HAP-1 (cell line): ENCODE results near the gene FEV.
A peak's percentile ranks its signal among the peaks of the same experiment; 100 is the strongest.

Experiments
- DNase-seq, 2 experiments: peaks; one replicate each; pipeline ENCODE4 v3.0.0-alpha.2; 2016 to 2020; ENCODE audit warnings: low spot score in 2 of 2
- H3K27me3 ChIP-seq: fragments of 250-450 bp; sonication (Bioruptor Pico); 2 replicates; pipeline ENCODE4 v1.5.1; 2020; ENCODE audit warnings: low read depth, mild to moderate bottlenecking, moderate library complexity
- H3K36me3 ChIP-seq: fragments of 250-450 bp; sonication (Bioruptor Pico); replicated peaks from 2 replicates; pipeline ENCODE4 v1.5.1; 2020; ENCODE audit warnings: mild to moderate bottlenecking
- H3K4me1 ChIP-seq: fragments of 250-450 bp; sonication (Bioruptor Pico); 2 replicates; pipeline ENCODE4 v1.5.1; 2020; ENCODE audit warnings: mild to moderate bottlenecking
- H3K4me3 ChIP-seq: fragments of 250-450 bp; sonication (Bioruptor Pico); 2 replicates; pipeline ENCODE4 v1.5.1; 2020; ENCODE audit warnings: mild to moderate bottlenecking, moderate library complexity
- H3K9me3 ChIP-seq: fragments of 250-450 bp; sonication (Bioruptor Pico); 2 replicates; pipeline ENCODE4 v1.5.1; 2020; ENCODE audit warnings: mild to moderate bottlenecking, moderate library complexity
- in situ Hi-C: fragments of 300-500 bp; cut with MboI; formaldehyde crosslinking; loops from 3 replicates; pipeline ENCODE4 v1.14.3; 2020; ENCODE audit warnings: low sequenced_read_pairs, inconsistent platforms, mixed read lengths

The FEV gene

GRCh38 chr2:219023045-219023605, 38.1 kb upstream of the FEV start:
- Histone ChIP-seq H3K9me3 (no peaks in the 10 kb centered on the region), H3K4me1 (no peaks in the 10 kb centered on the region), H3K4me3 (no peak overlapping the region), H3K27me3 (peaks cover 3% of the 10 kb centered on the region; the same call in 1 of the 2 replicates), H3K36me3 (no peaks in the 10 kb centered on the region)
- in situ Hi-C loops: no loop called here
- DNase-seq: no peak

- no peaks in the 10 kb centered on the region for H3K4me1 ChIP-seq
- H3K36me3 ChIP-seq: no peaks in the 10 kb centered on the region
- H3K4me3 ChIP-seq: no peak overlapping the region
- in situ Hi-C loops: no loop called here
- no peak for DNase-seq
- H3K27me3 ChIP-seq: peaks cover 3% of the 10 kb centered on the region; the same call in 1 of the 2 replicates
- no peaks in the 10 kb centered on the region for H3K9me3 ChIP-seq
These were observed 37.6 kb upstream of the FEV start for GRCh38 chr2:219022616-219023015.

- Histone ChIP-seq H3K4me3 (no peak overlapping the region), H3K9me3 (no peaks in the 10 kb centered on the region), H3K36me3 (no peaks in the 10 kb centered on the region), H3K4me1 (no peaks in the 10 kb centered on the region), H3K27me3 (peaks cover 3% of the 10 kb centered on the region; the same call in 1 of the 2 replicates)
- in situ Hi-C loops: no loop called here
- DNase-seq: no peak
These were observed 37.1 kb upstream of the FEV start for GRCh38 chr2:219022041-219022440.

- H3K36me3 ChIP-seq: no peaks in the 10 kb centered on the region
- no peak overlapping the region for H3K4me3 ChIP-seq
- H3K27me3 ChIP-seq: peaks cover 3% of the 10 kb centered on the region; the same call in 1 of the 2 replicates
- H3K9me3 ChIP-seq: no peaks in the 10 kb centered on the region
- no peak for DNase-seq
- H3K4me1 ChIP-seq: no peaks in the 10 kb centered on the region
- in situ Hi-C loops: no loop called here
These were observed 36.6 kb upstream of the FEV start for GRCh38 chr2:219021591-219021990.

GRCh38 chr2:219020604-219021365, 35.8 kb upstream of the FEV start:
- in situ Hi-C loops: no loop called here
- DNase-seq: no peak

GRCh38 chr2:219019436-219019835, 34.5 kb upstream of the FEV start:
- Histone ChIP-seq H3K27me3 (peaks cover 3% of the 10 kb centered on the region; the same call in 1 of the 2 replicates), H3K4me1 (no peaks in the 10 kb centered on the region), H3K4me3 (no peak overlapping the region), H3K9me3 (no peaks in the 10 kb centered on the region), H3K36me3 (no peaks in the 10 kb centered on the region)
- no peak for DNase-seq
- in situ Hi-C loops: no loop called here

More at GRCh38 chr2:219020604-219021365, 35.8 kb upstream of the FEV start:
- H3K4me1 ChIP-seq: no peaks in the 10 kb centered on the region
- H3K27me3 ChIP-seq: peaks cover 3% of the 10 kb centered on the region; the same call in 1 of the 2 replicates
- H3K36me3 ChIP-seq: no peaks in the 10 kb centered on the region
- H3K4me3 ChIP-seq: no peak overlapping the region
- no peaks in the 10 kb centered on the region for H3K9me3 ChIP-seq

GRCh38 chr2:219018726-219019125, 33.7 kb upstream of the FEV start:
- H3K4me1 ChIP-seq: no peaks in the 10 kb centered on the region
- no peaks in the 10 kb centered on the region for H3K9me3 ChIP-seq
- H3K4me3 ChIP-seq: no peak overlapping the region
- peaks cover 3% of the 10 kb centered on the region; the same call in 1 of the 2 replicates for H3K27me3 ChIP-seq
- DNase-seq: no peak
- in situ Hi-C loops: no loop called here
- H3K36me3 ChIP-seq: no peaks in the 10 kb centered on the region

- in situ Hi-C loops: no loop called here
- H3K36me3 ChIP-seq: no peaks in the 10 kb centered on the region
- peaks cover 3% of the 10 kb centered on the region; the same call in 1 of the 2 replicates for H3K27me3 ChIP-seq
- no peaks in the 10 kb centered on the region for H3K9me3 ChIP-seq
- H3K4me1 ChIP-seq: no peaks in the 10 kb centered on the region
- no peak overlapping the region for H3K4me3 ChIP-seq
- no peak for DNase-seq
These were observed 33.3 kb upstream of the FEV start for GRCh38 chr2:219018286-219018685.

GRCh38 chr2:219017201-219017931, 32.4 kb upstream of the FEV start:
- peaks cover 3% of the 10 kb centered on the region; the same call in 1 of the 2 replicates for H3K27me3 ChIP-seq
- no peaks in the 10 kb centered on the region for H3K36me3 ChIP-seq
- H3K4me3 ChIP-seq: no peak overlapping the region
- no peaks in the 10 kb centered on the region for H3K9me3 ChIP-seq
- no peak for DNase-seq
- H3K4me1 ChIP-seq: no peaks in the 10 kb centered on the region
- in situ Hi-C loops: no loop called here

- no peak overlapping the region for H3K4me3 ChIP-seq
- H3K4me1 ChIP-seq: no peaks in the 10 kb centered on the region
- no peaks in the 10 kb centered on the region for H3K9me3 ChIP-seq
- no peak for DNase-seq
- H3K27me3 ChIP-seq: peaks cover 3% of the 10 kb centered on the region; the same call in 1 of the 2 replicates
- in situ Hi-C loops: no loop called here
- H3K36me3 ChIP-seq: no peaks in the 10 kb centered on the region
These were observed 31.7 kb upstream of the FEV start for GRCh38 chr2:219016721-219017120.

- Histone ChIP-seq H3K4me3 (no peak overlapping the region), H3K4me1 (no peaks in the 10 kb centered on the region), H3K27me3 (no peaks in the 10 kb centered on the region), H3K36me3 (no peaks in the 10 kb centered on the region), H3K9me3 (no peaks in the 10 kb centered on the region)
- DNase-seq: no peak
- in situ Hi-C loops: no loop called here
These were observed 25.9 kb upstream of the FEV start for GRCh38 chr2:219010873-219011272.

- Histone ChIP-seq H3K36me3 (no peaks in the 10 kb centered on the region), H3K9me3 (no peaks in the 10 kb centered on the region), H3K4me1 (no peaks in the 10 kb centered on the region), H3K27me3 (no peaks in the 10 kb centered on the region), H3K4me3 (no peak overlapping the region)
- in situ Hi-C loops: no loop called here
- DNase-seq: peak in 1 of 2 experiments; percentile 31
These were observed 25.3 kb upstream of the FEV start for GRCh38 chr2:219010162-219010756.

- in situ Hi-C loops: no loop called here
- H3K4me1 ChIP-seq: no peaks in the 10 kb centered on the region
- no peaks in the 10 kb centered on the region for H3K36me3 ChIP-seq
- no peak for DNase-seq
- H3K27me3 ChIP-seq: no peaks in the 10 kb centered on the region
- no peaks in the 10 kb centered on the region for H3K9me3 ChIP-seq
- no peak overlapping the region for H3K4me3 ChIP-seq
These were observed 24.3 kb upstream of the FEV start for GRCh38 chr2:219009294-219009693.
